IMR-90 (cell line): ENCODE data around the gene SUGCT. TPM values are rescaled to one million over a fixed set of nuclear protein-coding genes. Genes with fewer than 3 reads are reported as not detected.

Experiments
- ATAC-seq: fragments of 200-7000 bp; cut with Tn5 transposase; 2 replicates; pipeline ENCODE4 v1.9.1; 2020; ENCODE audit warnings: low read depth, mild to moderate bottlenecking, moderate library complexity
- BruUV-seq: library from RNA; stranded (reverse); fragments of 400-500 nt; replicated peaks from 2 replicates; lab custom pipeline; 2021; lab: Mats Ljungman, UMichigan
- CTCF ChIA-PET: fragments of 300-600 bp; formaldehyde crosslinking; extraction: SDS; loops from one replicate; lab custom pipeline; 2021; ENCODE audit warnings: antibody characterized with exemption; lab: Yijun Ruan, JAX
- POLR2A ChIA-PET: fragments of 300-600 bp; sonication (Branson Sonifier 250); formaldehyde crosslinking; loops from one replicate; lab custom pipeline; 2022; ENCODE audit warnings: antibody characterized with exemption; ENCODE audit not compliant: unreplicated experiment; lab: Charles Lee
- DNase-seq: peaks from one replicate; pipeline ENCODE4 v3.0.0; 2013
- H2AFZ ChIP-seq: replicated peaks from 2 replicates; pipeline ENCODE3; 2013; ENCODE audit warnings: low read length, mild to moderate bottlenecking; ENCODE audit not compliant: poor library complexity
- H2AK5ac ChIP-seq: 2 replicates; pipeline ENCODE4 v1.6.1; 2013; ENCODE audit warnings: low read depth, low read length, inconsistent platforms
- H2AK9ac ChIP-seq: replicated peaks from 2 replicates; pipeline ENCODE3; 2013; ENCODE audit warnings: mild to moderate bottlenecking, low read depth, low read length, moderate library complexity; ENCODE audit not compliant: poor library complexity
- H2BK120ac ChIP-seq: 2 replicates; pipeline ENCODE4 v1.6.1; 2013; ENCODE audit warnings: low read depth, low read length, inconsistent platforms
- H2BK15ac ChIP-seq: 3 replicates; pipeline ENCODE4 v1.6.1; 2013; ENCODE audit warnings: low read depth, low read length, inconsistent platforms
- H2BK20ac ChIP-seq: 2 replicates; pipeline ENCODE4 v1.6.1; 2013; ENCODE audit warnings: low read depth, mild to moderate bottlenecking, inconsistent platforms, low read length, moderate library complexity
- H2BK5ac ChIP-seq: 2 replicates; pipeline ENCODE4 v1.6.1; 2013; ENCODE audit warnings: mild to moderate bottlenecking, low read depth, low read length, inconsistent platforms; ENCODE audit not compliant: poor library complexity, severe bottlenecking
- H3K14ac ChIP-seq: replicated peaks from 2 replicates; pipeline ENCODE4 v1.6.1; 2013; ENCODE audit warnings: low read depth, low read length, inconsistent platforms
- H3K18ac ChIP-seq: 2 replicates; pipeline ENCODE4 v1.6.1; 2013; ENCODE audit warnings: low read depth, low read length, control low read depth
- H3K23ac ChIP-seq: 2 replicates; pipeline ENCODE4 v1.6.1; 2013; ENCODE audit warnings: low read depth, low read length, inconsistent platforms
- H3K27ac ChIP-seq: 2 replicates; pipeline ENCODE4 v1.5.1; 2013; ENCODE audit warnings: mild to moderate bottlenecking, control low read depth, low read length; ENCODE audit not compliant: insufficient read depth
- H3K27me3 ChIP-seq: 2 replicates; pipeline ENCODE4 v1.6.1; 2013; ENCODE audit warnings: low read length; ENCODE audit not compliant: control insufficient read depth, insufficient read depth
- H3K36me3 ChIP-seq: 2 replicates; pipeline ENCODE4 v1.6.1; 2013; ENCODE audit warnings: low read length, mixed read lengths; ENCODE audit not compliant: control insufficient read depth, insufficient read depth
- H3K4ac ChIP-seq: 2 replicates; pipeline ENCODE4 v1.6.1; 2013; ENCODE audit warnings: low read depth, low read length, inconsistent platforms
- H3K4me1 ChIP-seq: 2 replicates; pipeline ENCODE4 v1.6.1; 2013; ENCODE audit warnings: low read length, mixed read lengths; ENCODE audit not compliant: control insufficient read depth, insufficient read depth
- H3K4me2 ChIP-seq: 2 replicates; pipeline ENCODE4 v1.6.1; 2013; ENCODE audit warnings: low read depth, mild to moderate bottlenecking, control low read depth, low read length, moderate library complexity
- H3K4me3 ChIP-seq: 2 replicates; pipeline ENCODE4 v1.5.1; 2013; ENCODE audit warnings: low read depth, mild to moderate bottlenecking, control low read depth, low read length, moderate library complexity; ENCODE audit not compliant: insufficient read depth
- H3K56ac ChIP-seq: 2 replicates; pipeline ENCODE4 v1.6.1; 2013; ENCODE audit warnings: low read length, inconsistent platforms; ENCODE audit not compliant: insufficient read depth; ENCODE audit errors: extremely low read depth
- H3K79me1 ChIP-seq, 2 experiments: 2 replicates each; pipeline ENCODE4 v1.6.1; 2013; ENCODE audit warnings: low read length in 2 of 2, inconsistent platforms in 1 of 2, low read depth in 1 of 2
- H3K9ac ChIP-seq: 2 replicates; pipeline ENCODE4 v1.6.1; 2013; ENCODE audit warnings: low read depth, low read length, control low read depth
- H3K9me1 ChIP-seq: 2 replicates; pipeline ENCODE4 v1.6.1; 2013; ENCODE audit warnings: low read length, inconsistent platforms; ENCODE audit not compliant: insufficient read depth
- H3K9me3 ChIP-seq: 2 replicates; pipeline ENCODE4 v1.6.1; 2013; ENCODE audit warnings: low read length; ENCODE audit not compliant: control insufficient read depth, insufficient read depth
- H4K20me1 ChIP-seq: 2 replicates; pipeline ENCODE4 v1.6.1; 2013; ENCODE audit warnings: low read length, inconsistent platforms; ENCODE audit not compliant: insufficient read depth
- H4K5ac ChIP-seq: 2 replicates; pipeline ENCODE4 v1.6.1; 2013; ENCODE audit warnings: mild to moderate bottlenecking, low read depth, low read length, control low read depth
- H4K8ac ChIP-seq, 2 experiments: 2 replicates each; pipeline ENCODE4 v1.6.1; 2013; ENCODE audit warnings: low read depth in 2 of 2, low read length in 2 of 2, control low read depth in 1 of 2, inconsistent platforms in 1 of 2
- H4K91ac ChIP-seq: 2 replicates; pipeline ENCODE4 v1.6.1; 2013; ENCODE audit warnings: low read depth, low read length, inconsistent platforms; ENCODE audit not compliant: insufficient read depth
- BHLHE40 ChIP-seq: fragments of 150-350 bp; IDR thresholded peaks from 2 replicates; pipeline ENCODE4 v1.6.1; 2016; ENCODE audit warnings: mild to moderate bottlenecking, low read depth, low read length
- CHD1 ChIP-seq: IDR thresholded peaks from 2 replicates; pipeline ENCODE4 v1.6.1; 2012; ENCODE audit warnings: low read depth, low read length, improper control_type of control experiment
- MXI1 ChIP-seq: IDR thresholded peaks from 2 replicates; pipeline ENCODE4 v1.6.1; 2012; ENCODE audit warnings: low read depth, mild to moderate bottlenecking, low read length, moderate library complexity, borderline replicate concordance
- NFE2L2 ChIP-seq: fragments of 150-350 bp; IDR thresholded peaks from 2 replicates; pipeline ENCODE4 v1.6.1; 2016; ENCODE audit warnings: low read depth, mild to moderate bottlenecking, low read length
- POLR2A ChIP-seq: IDR thresholded peaks from 2 replicates; pipeline ENCODE4 v1.6.1; 2012; ENCODE audit warnings: mild to moderate bottlenecking, low read depth, low read length
- SMC3 ChIP-seq: fragments of 150-350 bp; IDR thresholded peaks from 2 replicates; pipeline ENCODE4 v1.6.1; 2016; ENCODE audit warnings: low read depth, mild to moderate bottlenecking, antibody characterized with exemption, low read length, moderate library complexity
- USF2 ChIP-seq: fragments of 150-350 bp; IDR thresholded peaks from 2 replicates; pipeline ENCODE4 v1.6.1; 2017; ENCODE audit warnings: mild to moderate bottlenecking, antibody characterized with exemption, low read length, low read depth
- WGBS, 2 experiments: methylation state at CpG; one replicate each; pipeline versions ENCODE4 v1.1.5 to v1.1.7; 2013; ENCODE audit warnings: missing lambda C conversion rate in 2 of 2; ENCODE audit not compliant: insufficient read length in 1 of 2; ENCODE audit errors: extremely low coverage in 2 of 2; 5-methylcytosine and 5-hydroxymethylcytosine counted together
- dilution Hi-C: fragments of 300-500 bp; cut with HindIII; formaldehyde crosslinking; loops from one replicate; pipeline ENCODE4 v1.14.3; 2018; ENCODE audit warnings: low sequenced_read_pairs; ENCODE audit not compliant: unreplicated experiment
- in situ Hi-C: fragments of 300-500 bp; cut with MboI; formaldehyde crosslinking; loops from 3 replicates; pipeline ENCODE4 v1.14.3; 2019; ENCODE audit warnings: low sequenced_read_pairs, inconsistent platforms, mixed read lengths
- intact Hi-C: fragments of 100-400 bp; cut with micrococcal nuclease; formaldehyde crosslinking; loops from 2 replicates; pipeline ENCODE4 v1.10.0; 2022
- polyA plus RNA-seq, 3 experiments: library from polyadenylated mRNA; depleted of rRNA; stranded (reverse); fragments of >200 nt; gene quantifications; 2 replicates each; pipeline ENCODE4 v1.2.3, GENCODE V29; 2012; ENCODE audit warnings: low replicate concordance in 1 of 3
- total RNA-seq: library from RNA; depleted of rRNA; stranded (reverse); fragments of >200 nt; gene quantifications from 2 replicates; pipeline ENCODE4 v1.2.3, GENCODE V29; 2012

The SUGCT gene
- total and polyA plus RNA-seq, 2 of the 4 experiments (the other 2 are of a cell fraction): 5.9 to 8.3 TPM

DNA sequence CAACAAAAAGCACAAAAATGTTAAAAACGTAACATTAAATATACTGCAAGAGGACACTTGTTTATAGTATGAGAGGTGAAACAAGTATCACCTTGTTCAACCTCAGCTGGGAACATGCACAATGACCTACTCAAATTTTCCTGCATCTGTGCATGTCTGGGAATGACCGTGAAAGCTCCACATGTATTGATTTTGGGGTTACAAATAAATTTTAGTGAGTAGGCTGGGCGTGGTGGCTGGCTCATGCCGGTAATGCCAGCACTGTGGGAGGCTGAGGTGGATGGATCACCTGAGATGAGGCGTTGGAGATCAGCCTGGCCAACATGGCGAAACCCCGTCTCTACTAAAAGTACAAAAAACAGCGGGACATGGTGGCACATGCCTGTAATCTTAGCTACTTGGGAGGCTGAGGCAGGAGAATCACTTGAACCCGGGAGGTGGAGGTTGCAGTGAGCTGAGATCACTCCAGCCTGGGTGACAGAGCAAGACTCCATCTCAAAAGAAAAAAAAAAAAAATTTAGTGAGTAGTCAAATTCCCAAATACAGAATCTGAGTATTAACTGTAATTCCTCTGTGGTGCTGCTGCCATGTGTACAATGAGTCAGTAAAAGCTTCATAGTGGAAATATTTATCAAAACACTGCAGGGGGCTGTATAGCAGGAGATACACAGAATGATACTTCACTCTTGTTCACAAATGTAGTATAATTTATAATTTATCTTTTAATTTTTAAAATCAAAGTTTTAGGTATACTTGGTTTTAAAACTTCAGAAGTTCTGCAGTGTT lies 41.1 kb downstream of the SUGCT start (continued):
- TF ChIP-seq USF2: no peak

DNA sequence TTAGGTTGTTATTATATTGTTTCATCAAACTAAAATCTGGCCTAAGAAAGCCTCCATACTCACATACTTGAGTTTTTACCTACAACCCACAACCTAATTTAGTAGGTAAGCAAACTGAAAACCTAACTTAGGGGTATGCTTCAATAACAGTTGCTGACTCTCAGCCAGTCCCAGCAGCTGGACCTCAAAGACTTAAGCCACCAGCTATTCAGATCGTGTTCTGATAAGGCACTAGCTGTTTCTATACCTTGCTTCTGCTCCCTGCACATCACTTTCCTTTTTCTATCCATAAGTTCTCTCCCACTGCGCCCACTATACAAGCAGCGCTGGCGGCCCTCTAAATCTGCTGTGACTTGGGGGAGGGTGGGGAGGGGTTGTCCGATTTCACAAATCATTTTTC lies 42.3 kb downstream of the SUGCT start:
- Histone ChIP-seq H2BK5ac (no peak overlapping the region), H3K9ac (no peak overlapping the region), H2AK9ac (no peak overlapping the region), H3K9me3 (no peaks in the 10 kb centered on the region), H3K56ac (no peak overlapping the region), H3K4me2 (no peak overlapping the region), H3K27me3 (no peaks in the 10 kb centered on the region), H2AFZ (no peak overlapping the region), H2BK120ac (no peak overlapping the region), H4K91ac (no peak overlapping the region), H3K14ac (no peak overlapping the region), H3K9me1 (no peaks in the 10 kb centered on the region), H2AK5ac (no peak overlapping the region), H4K5ac (no peak overlapping the region), H4K8ac (no peak overlapping the region), H3K18ac (no peak overlapping the region), H3K36me3 (no peaks in the 10 kb centered on the region), H3K23ac (no peak overlapping the region), H2BK15ac (no peak overlapping the region), H3K4me1 (no peaks in the 10 kb centered on the region), H3K4ac (no peak overlapping the region), H3K79me1 (no peaks in the 10 kb centered on the region), H2BK20ac (no peak overlapping the region), H4K20me1 (no peaks in the 10 kb centered on the region), H3K27ac (no peak overlapping the region), H3K4me3 (no peak overlapping the region)
- TF ChIP-seq MXI1 (no peak), CHD1 (no peak), USF2 (no peak), BHLHE40 (no peak), POLR2A (no peak), NFE2L2 (no peak), SMC3 (no peak)
- dilution Hi-C loops (no loop called here), in situ Hi-C loops (no loop called here), intact Hi-C loops (no loop called here)
- no peak for DNase-seq
- ATAC-seq: no peak
- POLR2A ChIA-PET: no interaction called here
- CTCF ChIA-PET: no interaction called here
- BruUV-seq: no TSS peak
- WGBS, 2 experiments: 67% methylated on average over 1 of the region's 5 CpGs; no CpG with 5 or more reads in 1 of the 2 experiments
